IMR-90 (cell line): Measurements from ENCODE around the gene TAS1R1. TPM values are rescaled to one million over a fixed set of nuclear protein-coding genes. Genes with fewer than 3 reads are reported as not detected.

Experiments
- ATAC-seq: fragments of 200-7000 bp; cut with Tn5 transposase; 2 replicates; pipeline ENCODE4 v1.9.1; 2020; ENCODE audit warnings: low read depth, mild to moderate bottlenecking, moderate library complexity
- BruUV-seq: library from RNA; stranded (reverse); fragments of 400-500 nt; replicated peaks from 2 replicates; lab custom pipeline; 2021; lab: Mats Ljungman, UMichigan
- CTCF ChIA-PET: fragments of 300-600 bp; formaldehyde crosslinking; extraction: SDS; loops from one replicate; lab custom pipeline; 2021; ENCODE audit warnings: antibody characterized with exemption; lab: Yijun Ruan, JAX
- POLR2A ChIA-PET: fragments of 300-600 bp; sonication (Branson Sonifier 250); formaldehyde crosslinking; loops from one replicate; lab custom pipeline; 2022; ENCODE audit warnings: antibody characterized with exemption; ENCODE audit not compliant: unreplicated experiment; lab: Charles Lee
- DNase-seq: peaks from one replicate; pipeline ENCODE4 v3.0.0; 2013
- H2AFZ ChIP-seq: replicated peaks from 2 replicates; pipeline ENCODE3; 2013; ENCODE audit warnings: low read length, mild to moderate bottlenecking; ENCODE audit not compliant: poor library complexity
- H2AK5ac ChIP-seq: 2 replicates; pipeline ENCODE4 v1.6.1; 2013; ENCODE audit warnings: low read depth, low read length, inconsistent platforms
- H2AK9ac ChIP-seq: replicated peaks from 2 replicates; pipeline ENCODE3; 2013; ENCODE audit warnings: mild to moderate bottlenecking, low read depth, low read length, moderate library complexity; ENCODE audit not compliant: poor library complexity
- H2BK120ac ChIP-seq: 2 replicates; pipeline ENCODE4 v1.6.1; 2013; ENCODE audit warnings: low read depth, low read length, inconsistent platforms
- H2BK15ac ChIP-seq: 3 replicates; pipeline ENCODE4 v1.6.1; 2013; ENCODE audit warnings: low read depth, low read length, inconsistent platforms
- H2BK20ac ChIP-seq: 2 replicates; pipeline ENCODE4 v1.6.1; 2013; ENCODE audit warnings: low read depth, mild to moderate bottlenecking, inconsistent platforms, low read length, moderate library complexity
- H2BK5ac ChIP-seq: 2 replicates; pipeline ENCODE4 v1.6.1; 2013; ENCODE audit warnings: mild to moderate bottlenecking, low read depth, low read length, inconsistent platforms; ENCODE audit not compliant: poor library complexity, severe bottlenecking
- H3K14ac ChIP-seq: replicated peaks from 2 replicates; pipeline ENCODE4 v1.6.1; 2013; ENCODE audit warnings: low read depth, low read length, inconsistent platforms
- H3K18ac ChIP-seq: 2 replicates; pipeline ENCODE4 v1.6.1; 2013; ENCODE audit warnings: low read depth, low read length, control low read depth
- H3K23ac ChIP-seq: 2 replicates; pipeline ENCODE4 v1.6.1; 2013; ENCODE audit warnings: low read depth, low read length, inconsistent platforms
- H3K27ac ChIP-seq: 2 replicates; pipeline ENCODE4 v1.5.1; 2013; ENCODE audit warnings: mild to moderate bottlenecking, control low read depth, low read length; ENCODE audit not compliant: insufficient read depth
- H3K27me3 ChIP-seq: 2 replicates; pipeline ENCODE4 v1.6.1; 2013; ENCODE audit warnings: low read length; ENCODE audit not compliant: control insufficient read depth, insufficient read depth
- H3K36me3 ChIP-seq: 2 replicates; pipeline ENCODE4 v1.6.1; 2013; ENCODE audit warnings: low read length, mixed read lengths; ENCODE audit not compliant: control insufficient read depth, insufficient read depth
- H3K4ac ChIP-seq: 2 replicates; pipeline ENCODE4 v1.6.1; 2013; ENCODE audit warnings: low read depth, low read length, inconsistent platforms
- H3K4me1 ChIP-seq: 2 replicates; pipeline ENCODE4 v1.6.1; 2013; ENCODE audit warnings: low read length, mixed read lengths; ENCODE audit not compliant: control insufficient read depth, insufficient read depth
- H3K4me2 ChIP-seq: 2 replicates; pipeline ENCODE4 v1.6.1; 2013; ENCODE audit warnings: low read depth, mild to moderate bottlenecking, control low read depth, low read length, moderate library complexity
- H3K4me3 ChIP-seq: 2 replicates; pipeline ENCODE4 v1.5.1; 2013; ENCODE audit warnings: low read depth, mild to moderate bottlenecking, control low read depth, low read length, moderate library complexity; ENCODE audit not compliant: insufficient read depth
- H3K56ac ChIP-seq: 2 replicates; pipeline ENCODE4 v1.6.1; 2013; ENCODE audit warnings: low read length, inconsistent platforms; ENCODE audit not compliant: insufficient read depth; ENCODE audit errors: extremely low read depth
- H3K79me1 ChIP-seq, 2 experiments: 2 replicates each; pipeline ENCODE4 v1.6.1; 2013; ENCODE audit warnings: low read length in 2 of 2, inconsistent platforms in 1 of 2, low read depth in 1 of 2
- H3K9ac ChIP-seq: 2 replicates; pipeline ENCODE4 v1.6.1; 2013; ENCODE audit warnings: low read depth, low read length, control low read depth
- H3K9me1 ChIP-seq: 2 replicates; pipeline ENCODE4 v1.6.1; 2013; ENCODE audit warnings: low read length, inconsistent platforms; ENCODE audit not compliant: insufficient read depth
- H3K9me3 ChIP-seq: 2 replicates; pipeline ENCODE4 v1.6.1; 2013; ENCODE audit warnings: low read length; ENCODE audit not compliant: control insufficient read depth, insufficient read depth
- H4K20me1 ChIP-seq: 2 replicates; pipeline ENCODE4 v1.6.1; 2013; ENCODE audit warnings: low read length, inconsistent platforms; ENCODE audit not compliant: insufficient read depth
- H4K5ac ChIP-seq: 2 replicates; pipeline ENCODE4 v1.6.1; 2013; ENCODE audit warnings: mild to moderate bottlenecking, low read depth, low read length, control low read depth
- H4K8ac ChIP-seq, 2 experiments: 2 replicates each; pipeline ENCODE4 v1.6.1; 2013; ENCODE audit warnings: low read depth in 2 of 2, low read length in 2 of 2, control low read depth in 1 of 2, inconsistent platforms in 1 of 2
- H4K91ac ChIP-seq: 2 replicates; pipeline ENCODE4 v1.6.1; 2013; ENCODE audit warnings: low read depth, low read length, inconsistent platforms; ENCODE audit not compliant: insufficient read depth
- BHLHE40 ChIP-seq: fragments of 150-350 bp; IDR thresholded peaks from 2 replicates; pipeline ENCODE4 v1.6.1; 2016; ENCODE audit warnings: mild to moderate bottlenecking, low read depth, low read length
- MAFK ChIP-seq: IDR thresholded peaks from 2 replicates; pipeline ENCODE4 v1.6.1; 2012; ENCODE audit warnings: low read depth, low read length, improper control_type of control experiment
- MAZ ChIP-seq: IDR thresholded peaks from 2 replicates; pipeline ENCODE4 v1.6.1; 2012; ENCODE audit warnings: low read depth, mild to moderate bottlenecking, low read length, improper control_type of control experiment, moderate library complexity, borderline replicate concordance
- MXI1 ChIP-seq: IDR thresholded peaks from 2 replicates; pipeline ENCODE4 v1.6.1; 2012; ENCODE audit warnings: low read depth, mild to moderate bottlenecking, low read length, moderate library complexity, borderline replicate concordance
- NFE2L2 ChIP-seq: fragments of 150-350 bp; IDR thresholded peaks from 2 replicates; pipeline ENCODE4 v1.6.1; 2016; ENCODE audit warnings: low read depth, mild to moderate bottlenecking, low read length
- RAD21 ChIP-seq: IDR thresholded peaks from 2 replicates; pipeline ENCODE4 v1.6.1; 2012; ENCODE audit warnings: low read length, improper control_type of control experiment
- RCOR1 ChIP-seq: IDR thresholded peaks from 2 replicates; pipeline ENCODE4 v1.6.1; 2012; ENCODE audit warnings: mild to moderate bottlenecking, low read length, improper control_type of control experiment; ENCODE audit not compliant: insufficient replicate concordance
- SMC3 ChIP-seq: fragments of 150-350 bp; IDR thresholded peaks from 2 replicates; pipeline ENCODE4 v1.6.1; 2016; ENCODE audit warnings: low read depth, mild to moderate bottlenecking, antibody characterized with exemption, low read length, moderate library complexity
- USF2 ChIP-seq: fragments of 150-350 bp; IDR thresholded peaks from 2 replicates; pipeline ENCODE4 v1.6.1; 2017; ENCODE audit warnings: mild to moderate bottlenecking, antibody characterized with exemption, low read length, low read depth
- WGBS, 2 experiments: methylation state at CpG; one replicate each; pipeline versions ENCODE4 v1.1.5 to v1.1.7; 2013; ENCODE audit warnings: missing lambda C conversion rate in 2 of 2; ENCODE audit not compliant: insufficient read length in 1 of 2; ENCODE audit errors: extremely low coverage in 2 of 2; 5-methylcytosine and 5-hydroxymethylcytosine counted together
- dilution Hi-C: fragments of 300-500 bp; cut with HindIII; formaldehyde crosslinking; loops from one replicate; pipeline ENCODE4 v1.14.3; 2018; ENCODE audit warnings: low sequenced_read_pairs; ENCODE audit not compliant: unreplicated experiment
- in situ Hi-C: fragments of 300-500 bp; cut with MboI; formaldehyde crosslinking; loops from 3 replicates; pipeline ENCODE4 v1.14.3; 2019; ENCODE audit warnings: low sequenced_read_pairs, inconsistent platforms, mixed read lengths
- intact Hi-C: fragments of 100-400 bp; cut with micrococcal nuclease; formaldehyde crosslinking; loops from 2 replicates; pipeline ENCODE4 v1.10.0; 2022
- polyA plus RNA-seq, 3 experiments: library from polyadenylated mRNA; depleted of rRNA; stranded (reverse); fragments of >200 nt; gene quantifications; 2 replicates each; pipeline ENCODE4 v1.2.3, GENCODE V29; 2012; ENCODE audit warnings: low replicate concordance in 1 of 3
- total RNA-seq: library from RNA; depleted of rRNA; stranded (reverse); fragments of >200 nt; gene quantifications from 2 replicates; pipeline ENCODE4 v1.2.3, GENCODE V29; 2012

Gene TAS1R1
- total and polyA plus RNA-seq, 2 of the 4 experiments (the other 2 are of a cell fraction), result 0.05 TPM; not detected in 1

- Histone ChIP-seq H3K4ac (no peak overlapping the region; the same call in 1 of the 2 replicates), H2AK9ac (no peak overlapping the region), H3K9ac (no peak overlapping the region), H3K18ac (no peak overlapping the region), H3K79me1 (peaks cover 8 to 66% of the 10 kb centered on the region in 2 experiments; a peak in 3 of 4 replicates), H2AFZ (no peak overlapping the region), H3K14ac (no peak overlapping the region), H2BK5ac (no peak overlapping the region), H3K27ac (no peak overlapping the region), H2BK15ac (no peak overlapping the region), H3K9me1 (peaks cover 10% of the 10 kb centered on the region), H3K4me2 (peak overlapping the region; percentile 11; the same call in 1 of the 2 replicates), H4K20me1 (peaks cover 73% of the 10 kb centered on the region), H3K4me1 (peaks cover 11% of the 10 kb centered on the region), H4K8ac (no peak overlapping the region), H3K56ac (no peak overlapping the region), H4K91ac (no peak overlapping the region), H2BK120ac (no peak overlapping the region), H3K27me3 (no peaks in the 10 kb centered on the region), H3K36me3 (peaks cover 42% of the 10 kb centered on the region), H3K4me3 (no peak overlapping the region), H3K23ac (peak overlapping the region; percentile 63; the same call in 1 of the 2 replicates), H2AK5ac (no peak overlapping the region), H3K9me3 (no peaks in the 10 kb centered on the region), H4K5ac (no peak overlapping the region), H2BK20ac (no peak overlapping the region)
- WGBS, 2 experiments, result 95% methylated on average over 14 of the region's 31 CpGs; no CpG with 5 or more reads in 1 of the 2 experiments
- DNase-seq (no peak), ATAC-seq (no peak)
- ChIA-PET CTCF (no interaction called here), POLR2A (no interaction called here)
- in situ Hi-C loops, result no loop called here
- intact Hi-C loops, result no loop called here
- TF ChIP-seq USF2 (no peak), NFE2L2 (no peak), BHLHE40 (no peak), SMC3 (no peak), MXI1 (no peak), RAD21 (no peak), MAZ (no peak), MAFK (no peak), RCOR1 (no peak)
- dilution Hi-C loops, result no loop called here
- BruUV-seq, result no TSS peak
Measured at GRCh38 chr1:6599141-6599975, 44.3 kb downstream of the TAS1R1 start.
